NCI-H345 (cell line): Measurements from ENCODE around the gene SORBS2.

Experiments used
- DNase-seq: peaks from one replicate; lab custom pipeline; 2025; lab: John Stamatoyannopoulos, UW

Gene SORBS2

DNA sequence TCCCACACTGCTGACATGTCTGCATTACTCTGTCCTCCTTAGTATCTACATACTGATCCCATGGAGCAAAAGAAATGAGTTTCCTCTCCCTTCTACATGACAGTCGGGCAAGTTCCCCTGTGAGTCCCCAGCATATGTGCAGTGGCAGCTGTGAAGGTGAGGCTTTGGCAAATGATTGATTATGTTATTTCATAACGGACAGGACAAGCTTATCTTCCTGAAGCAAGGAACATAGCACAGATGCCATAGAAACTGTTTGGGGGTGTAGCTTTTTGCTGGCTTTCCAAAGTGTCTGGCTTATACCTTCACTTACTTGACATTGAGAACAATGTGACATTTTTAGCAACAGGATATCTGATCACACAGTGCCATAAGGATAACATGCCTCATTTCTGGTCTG is 139.8 kb downstream of the SORBS2 start:
- no peak for DNase-seq

DNA sequence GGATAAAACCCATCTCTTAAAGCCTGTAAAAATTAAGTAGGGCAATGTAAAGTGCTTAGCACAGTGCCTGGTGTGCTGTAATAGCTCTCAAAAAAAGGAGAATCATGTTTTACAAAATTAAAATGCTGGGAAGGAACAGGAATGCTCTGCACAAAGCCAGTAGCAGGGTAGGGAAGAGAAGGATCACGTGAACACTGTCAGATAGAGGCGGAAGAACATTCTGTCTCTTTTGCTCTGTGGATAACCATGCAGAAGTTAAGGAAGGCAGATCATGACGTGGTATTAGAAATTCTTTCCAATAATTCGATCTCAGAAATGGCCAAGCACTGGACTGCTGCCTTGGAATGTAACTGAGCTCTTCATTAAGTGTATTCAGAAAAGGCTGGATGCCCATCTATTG is 140.5 kb downstream of the SORBS2 start:
- no peak for DNase-seq

- no peak for DNase-seq
These were observed 140.9 kb downstream of the SORBS2 start for GRCh38 chr4:185671066-185671465.

GRCh38 chr4:185669288-185669687 is 142.7 kb downstream of the SORBS2 start:
- DNase-seq: no peak

DNA sequence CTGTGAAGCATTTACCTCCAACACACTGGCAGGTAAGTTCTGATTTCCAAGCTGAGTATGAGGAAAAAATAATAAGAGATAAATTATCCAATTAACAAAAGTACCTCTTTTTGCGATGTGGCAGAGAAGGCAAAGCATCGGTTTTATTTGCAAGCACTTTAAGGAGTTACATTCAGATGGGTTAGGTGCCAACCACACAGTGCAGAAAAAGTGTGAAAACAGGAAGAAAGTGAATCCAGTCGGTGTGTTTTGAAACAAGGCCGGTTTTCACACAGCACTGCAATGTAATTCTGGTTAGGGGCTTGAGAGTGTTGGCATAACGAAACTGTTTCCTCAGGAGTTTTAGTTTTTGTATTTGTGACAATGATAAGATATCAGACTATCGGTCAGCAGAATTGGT is 145.8 kb downstream of the SORBS2 start:
- no peak for DNase-seq

DNA sequence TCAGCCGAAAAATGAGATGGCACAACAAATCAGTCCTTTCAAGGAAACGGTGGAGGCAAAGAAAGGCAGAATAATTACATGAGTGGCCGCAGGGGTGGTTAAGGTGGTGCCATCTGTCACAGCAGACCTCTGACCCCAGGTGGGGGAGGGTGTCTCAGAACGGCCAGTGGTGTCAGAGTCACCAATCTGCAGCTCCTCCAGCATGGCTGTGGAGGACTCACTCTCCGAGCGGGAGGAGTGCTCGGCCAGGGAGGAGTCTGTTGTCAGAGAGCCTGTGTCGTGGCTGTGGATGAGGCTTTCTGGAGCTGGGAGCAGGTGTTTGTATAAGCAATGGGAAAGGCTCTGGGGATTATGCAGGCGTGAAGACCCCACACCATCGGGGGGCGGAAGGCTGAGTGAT is 146.3 kb downstream of the SORBS2 start:
- DNase-seq: no peak

DNA sequence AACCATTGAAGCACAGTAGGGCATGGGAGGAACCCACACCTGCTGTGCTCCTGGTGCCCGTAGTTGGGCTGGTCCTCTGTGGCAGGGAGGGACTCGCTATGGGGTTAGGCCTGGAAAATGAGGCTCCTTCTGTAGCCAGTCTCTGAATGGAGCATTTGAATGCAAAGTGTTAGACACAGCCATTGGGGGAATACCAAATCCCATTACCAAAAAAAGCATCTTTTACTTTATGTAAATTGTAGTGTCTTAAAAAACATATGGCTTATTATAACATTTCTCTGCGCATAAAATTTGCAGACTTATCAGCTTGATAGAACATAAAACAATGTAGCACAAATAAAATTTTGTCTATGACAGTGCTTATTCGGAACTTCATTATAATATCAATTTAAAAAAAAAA is 147.5 kb downstream of the SORBS2 start:
- DNase-seq: no peak

DNA sequence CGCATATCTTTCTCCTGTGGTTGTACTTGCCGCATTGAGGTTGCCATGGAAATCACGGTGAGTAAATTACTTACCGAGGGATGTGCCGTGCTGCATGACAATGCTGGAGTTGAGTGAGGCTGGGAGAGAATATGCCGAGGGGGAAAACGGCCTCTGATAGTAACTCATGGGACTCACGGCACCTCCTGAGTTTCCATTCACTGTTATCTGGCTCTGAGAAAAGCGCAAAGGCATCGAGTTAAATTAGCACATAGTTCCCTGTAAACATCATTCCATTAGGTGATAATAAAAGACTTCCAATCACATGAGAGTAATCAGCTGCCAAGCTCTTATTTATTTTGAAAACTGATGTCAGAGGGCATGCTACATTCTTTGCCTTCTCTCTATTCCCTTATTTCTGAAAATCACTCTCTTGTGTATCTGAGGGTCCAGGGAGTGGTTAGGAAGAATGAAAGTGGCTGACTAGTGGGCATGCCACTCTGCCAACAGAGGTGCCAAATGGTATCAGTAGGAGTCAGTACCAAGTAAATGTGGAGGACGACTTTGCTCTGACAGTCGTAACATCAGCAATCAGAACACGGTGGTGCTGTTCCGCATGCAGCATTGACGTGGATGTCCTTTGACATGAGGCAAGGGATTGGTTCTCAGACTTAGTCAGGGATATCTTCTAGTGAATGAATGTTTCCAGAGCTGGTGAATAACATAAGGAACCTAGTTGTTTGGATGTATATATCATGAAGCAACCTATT is 149.8 kb downstream of the SORBS2 start:
- no peak for DNase-seq

- DNase-seq: no peak
These were observed 151.7 kb downstream of the SORBS2 start for GRCh38 chr4:185660340-185660739.

GRCh38 chr4:185657699-185658098 is 154.3 kb downstream of the SORBS2 start:
- DNase-seq: no peak

- DNase-seq: no peak
These were observed 154.8 kb downstream of the SORBS2 start for GRCh38 chr4:185657183-185657582.

- DNase-seq: no peak
These were observed 155.5 kb downstream of the SORBS2 start for GRCh38 chr4:185656467-185656931.

DNA sequence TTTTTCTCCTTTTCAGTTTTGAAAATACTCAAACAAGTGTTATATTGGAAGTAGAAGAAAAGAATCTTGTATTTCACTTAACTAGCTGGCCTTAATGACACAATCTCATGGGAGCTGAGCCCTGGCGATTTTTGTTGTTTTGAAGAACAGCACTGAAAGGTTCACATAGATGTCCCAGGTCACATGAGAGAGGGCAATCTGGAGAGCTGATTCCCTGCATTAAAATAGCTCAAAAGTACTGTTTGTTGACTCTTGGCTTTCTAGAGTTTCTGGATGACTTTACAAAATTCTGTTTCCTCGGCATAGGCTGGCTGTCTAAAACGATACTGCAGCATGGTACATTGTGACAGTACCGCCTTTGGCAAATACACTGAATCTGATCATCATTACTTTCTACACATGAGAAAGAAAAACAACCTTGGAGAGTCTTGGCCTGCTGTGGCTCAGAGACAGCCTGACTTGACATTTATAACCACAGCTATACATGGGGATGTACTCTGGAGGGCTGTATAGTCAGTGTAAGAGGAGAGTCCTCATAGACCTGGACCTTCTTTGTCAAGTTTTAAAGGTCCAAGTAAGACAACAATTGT is 156.9 kb downstream of the SORBS2 start:
- no peak for DNase-seq

DNA sequence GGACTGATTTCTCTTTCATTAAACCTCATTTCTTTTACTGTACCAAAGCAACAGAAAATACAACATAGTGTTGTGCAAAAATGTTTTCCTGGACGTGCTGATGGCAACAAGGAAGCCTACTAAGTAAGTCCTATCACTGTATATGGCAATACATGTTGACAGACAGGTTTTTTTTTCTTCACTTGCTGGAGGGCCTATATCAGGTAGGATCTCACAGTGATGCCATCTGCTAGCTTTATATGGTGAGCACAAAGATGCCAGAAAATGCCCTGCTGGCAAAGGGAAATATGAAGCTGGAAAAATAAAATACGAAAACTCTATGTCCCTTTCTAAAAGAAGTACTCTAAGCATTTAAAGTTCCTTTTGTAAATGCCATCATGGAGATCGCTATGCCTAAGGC is 157.7 kb downstream of the SORBS2 start:
- no peak for DNase-seq

DNA sequence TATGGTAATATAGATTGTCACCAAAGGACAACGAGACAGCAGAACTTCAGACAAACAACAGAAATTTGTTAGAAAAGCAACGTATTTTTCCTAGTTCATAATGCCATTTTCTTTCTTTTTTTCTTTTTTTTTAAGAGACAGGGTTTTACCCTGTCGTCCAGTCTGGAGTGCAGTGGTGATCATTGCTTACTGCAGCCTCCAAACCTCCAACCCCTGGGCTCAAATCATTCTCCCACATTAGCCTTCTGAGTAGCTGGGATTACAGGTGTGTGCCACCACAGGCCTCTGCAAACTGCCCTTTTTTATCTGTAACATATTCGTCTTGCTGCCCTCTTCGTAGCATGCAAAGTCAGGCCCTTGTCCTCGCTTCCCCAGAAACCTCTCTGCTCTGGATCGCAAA is 160.1 kb downstream of the SORBS2 start:
- no peak for DNase-seq

DNA sequence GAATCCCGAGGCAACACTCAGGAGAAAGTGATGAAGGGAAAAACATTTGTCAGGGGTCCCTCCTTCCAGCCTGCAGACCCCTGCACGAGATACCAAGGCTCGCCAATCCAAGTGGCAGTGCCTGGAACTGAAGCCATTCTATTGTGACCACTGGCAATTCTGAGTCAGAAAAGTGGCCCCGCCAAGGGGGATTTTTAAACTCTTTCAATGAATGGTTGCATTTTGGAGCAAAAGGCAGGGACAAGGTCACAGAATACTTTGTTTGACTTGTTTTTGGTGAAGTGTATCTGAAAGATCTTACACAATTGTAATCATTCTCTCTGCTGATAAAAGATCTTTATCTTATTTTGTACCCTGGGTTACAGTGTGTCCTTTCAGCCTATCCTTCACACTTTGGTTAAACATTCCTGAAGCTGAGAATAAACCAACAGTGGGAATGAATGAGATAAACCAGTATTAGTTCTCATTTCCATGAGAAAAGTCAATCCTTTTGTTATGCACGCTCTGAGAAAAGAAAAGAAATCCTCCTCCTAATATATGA is 160.8 kb downstream of the SORBS2 start:
- DNase-seq: no peak

DNA sequence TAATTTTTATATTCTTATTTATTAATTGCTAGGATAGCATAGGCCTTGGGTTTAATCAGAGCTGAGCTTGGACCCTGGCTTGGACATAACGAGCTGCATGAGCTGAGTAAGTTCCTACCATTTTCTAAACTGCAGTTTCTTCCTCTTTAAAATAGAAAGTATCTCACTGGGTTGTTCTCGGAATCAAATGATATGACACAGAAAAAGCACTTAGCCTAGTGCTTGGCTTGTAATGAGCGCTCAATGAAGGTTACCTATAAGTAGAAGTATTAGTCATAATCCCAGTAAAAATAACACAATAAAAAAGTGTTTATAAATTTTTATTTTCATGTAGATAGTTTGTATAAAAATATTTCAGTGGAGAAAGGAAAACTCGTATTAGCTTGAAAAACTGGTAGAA is 163.4 kb downstream of the SORBS2 start:
- no peak for DNase-seq

DNA sequence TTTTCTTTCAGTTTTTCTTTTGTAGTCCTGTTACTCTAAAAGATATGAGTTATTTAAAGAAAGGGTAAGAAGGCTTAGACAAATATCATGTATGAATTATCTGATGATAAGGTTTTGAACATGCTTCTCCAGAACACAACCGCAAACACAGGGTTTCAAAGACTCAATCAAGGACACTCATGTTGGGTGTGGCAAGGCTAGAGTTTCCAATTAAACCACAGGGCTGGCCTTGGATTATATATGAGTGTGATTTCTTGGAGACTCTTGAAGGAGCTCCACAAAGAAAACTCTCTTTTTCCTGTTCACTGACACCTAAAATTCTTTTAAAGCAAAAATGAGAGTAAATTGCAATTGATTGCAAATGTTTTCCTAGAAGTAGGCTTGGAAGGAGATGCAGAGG is 166.6 kb downstream of the SORBS2 start:
- DNase-seq: no peak

GRCh38 chr4:185644408-185644807 is 167.6 kb downstream of the SORBS2 start:
- no peak for DNase-seq

DNA sequence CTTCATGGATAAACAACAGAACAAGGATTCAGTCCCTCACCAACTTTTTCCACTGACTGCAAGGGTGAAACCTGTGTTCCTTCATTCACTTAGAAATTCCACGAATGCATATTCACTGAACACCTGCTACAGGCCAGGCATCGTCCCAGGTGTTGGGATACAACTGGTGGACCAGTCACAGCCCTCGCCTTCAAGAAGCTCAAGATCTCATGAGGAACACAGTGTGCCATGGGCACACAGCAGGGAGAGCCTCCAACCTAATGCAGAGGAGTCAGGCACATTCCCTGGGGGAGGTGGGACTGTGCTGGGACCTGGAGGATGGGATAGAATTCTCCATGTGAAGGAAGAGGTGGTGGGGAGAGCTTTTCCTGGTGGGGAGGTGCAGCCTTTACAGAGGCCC is 169.1 kb downstream of the SORBS2 start:
- no peak for DNase-seq

DNA sequence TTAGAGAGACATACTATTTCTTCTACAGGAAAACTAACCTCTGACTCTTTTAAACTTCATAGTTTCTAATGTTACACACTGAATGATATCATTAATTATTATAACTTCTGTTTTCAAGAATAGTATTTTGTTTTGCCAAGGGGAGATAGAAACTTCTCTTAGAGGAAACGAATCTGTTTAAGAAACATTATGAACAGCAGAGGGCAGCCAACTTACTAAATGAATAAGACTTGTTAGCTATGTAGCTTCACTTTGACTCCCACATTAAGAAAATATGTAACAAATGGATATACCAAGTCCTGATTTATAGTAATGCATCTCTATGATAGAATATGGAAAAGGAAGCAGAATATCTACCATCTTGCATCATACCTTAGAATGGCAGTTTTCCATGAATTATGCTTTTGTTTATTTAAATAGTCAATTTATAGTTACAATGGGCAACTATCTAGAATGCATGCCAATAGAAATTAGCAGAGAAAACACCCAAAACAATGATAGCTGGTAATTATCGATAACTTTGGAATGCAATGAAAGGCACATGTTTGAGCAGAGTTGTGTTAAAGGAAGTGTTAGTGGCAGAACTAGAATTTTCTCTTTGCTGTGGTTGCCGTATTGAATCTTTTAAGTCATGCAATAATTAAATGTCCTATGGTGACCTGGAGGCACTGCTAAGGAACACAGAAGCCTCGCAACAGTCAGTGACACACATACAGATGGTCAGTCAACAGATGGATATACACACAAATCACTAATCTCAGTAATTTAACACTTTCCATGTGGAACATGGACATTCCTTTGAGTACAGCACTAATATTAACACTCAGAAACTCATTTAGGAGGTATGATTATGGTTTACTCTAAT is 171.0 kb downstream of the SORBS2 start:
- DNase-seq: peak; percentile 61

GRCh38 chr4:185638548-185639301 is 173.3 kb downstream of the SORBS2 start:
- DNase-seq: no peak
